Coronary artery (tissue), 2 donors: Measurements from ENCODE around the gene KRTAP2-3.
"Not testable (repeated sequence)": the region's sequence is repeated elsewhere in the genome, so short reads cannot be mapped to it uniquely, and the experiment has no call there.

Experiments
- DNase-seq: peaks from one replicate; pipeline ENCODE4 v3.0.0-alpha.2; 2017; ENCODE audit warnings: low spot score
- H3K27ac ChIP-seq, 2 donors: fragments of 200-600 bp; sonication (generic); one replicate each; pipeline ENCODE4 v1.5.1; 2016 to 2019
- H3K4me3 ChIP-seq: fragments of 200-600 bp; sonication (generic); 2 replicates; pipeline ENCODE4 v1.5.1; 2016; ENCODE audit warnings: mild to moderate bottlenecking, moderate library complexity
- CTCF ChIP-seq: fragments of 200-600 bp; sonication (generic); IDR thresholded peaks from one replicate; pipeline ENCODE4 v1.5.1; 2019; ENCODE audit warnings: antibody characterized with exemption

KRTAP2-3 gene

GRCh38 chr17:41098481-41098880, 38.6 kb upstream of the KRTAP2-3 start:
- no peak for DNase-seq
- Histone ChIP-seq H3K27ac (no peak overlapping the region), H3K4me3 (no peak overlapping the region)
- TF ChIP-seq CTCF = no peak

DNA sequence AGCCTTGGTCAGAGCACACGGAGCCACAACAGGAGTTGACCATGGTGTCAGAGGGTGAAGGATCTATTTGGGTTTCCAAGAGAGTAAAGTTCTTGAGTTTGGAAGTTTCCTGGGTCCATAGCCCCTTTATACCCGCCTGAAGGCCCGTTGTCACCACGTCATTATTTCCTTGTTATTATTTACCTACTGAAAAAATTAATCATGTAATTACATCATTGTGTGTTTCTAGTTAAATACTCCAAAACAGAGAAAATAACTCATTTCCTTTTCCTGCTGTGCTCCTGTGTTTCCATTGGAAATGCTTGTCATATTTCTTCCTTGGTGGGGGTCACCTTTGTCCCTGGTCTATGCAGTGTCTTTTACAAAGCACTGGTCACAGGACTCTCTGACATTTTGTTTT, 38.1 kb upstream of the KRTAP2-3 start, which contains the start of gene KRTAP4-8:
TSS of gene KRTAP4-8 (minus strand) at position 101 of the 400 bp plus-strand sequence. CDS start at position 43, 58 bp downstream.
- H3K27ac ChIP-seq = no peak within 1 kb of the TSS
- no peak within 1 kb of the TSS for H3K4me3 ChIP-seq
- TF ChIP-seq CTCF = no peak
- DNase-seq = no peak

- DNase-seq = no peak
- no peak for TF ChIP-seq CTCF
- H3K27ac ChIP-seq = no peak overlapping the region
- H3K4me3 ChIP-seq = no peak overlapping the region
Measured at GRCh38 chr17:41096055-41096454, 36.1 kb upstream of the KRTAP2-3 start.

DNA sequence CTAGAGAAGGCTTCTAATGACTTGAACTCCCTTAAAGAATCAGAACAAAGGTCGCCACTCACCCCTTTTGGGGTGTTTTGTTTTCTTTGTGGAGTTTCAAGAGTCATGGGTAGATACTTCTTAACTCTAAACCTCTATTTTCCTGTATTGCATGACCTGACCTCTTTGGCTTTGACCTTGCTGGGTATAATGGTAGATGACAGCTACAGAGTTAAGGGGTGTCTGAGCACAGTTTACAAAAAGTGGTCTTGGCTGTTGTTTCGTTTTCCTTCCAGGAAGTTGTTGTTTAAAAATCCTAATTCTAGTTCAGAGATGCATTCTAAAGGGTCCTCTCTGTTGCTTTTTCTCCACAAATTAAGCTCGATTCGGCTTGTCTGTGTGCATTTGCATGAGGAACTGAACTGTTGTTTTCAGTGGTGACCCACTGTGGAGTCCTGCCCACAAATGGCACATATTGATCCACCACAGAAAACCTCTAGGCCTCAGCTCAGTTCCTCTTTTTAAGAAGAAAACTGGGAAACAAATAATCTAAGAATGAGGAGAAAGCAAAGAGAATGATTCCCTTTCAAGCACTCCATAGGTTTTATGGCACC, 28.9 kb upstream of the KRTAP2-3 start:
- not testable (repeated sequence) for DNase-seq, H3K27ac ChIP-seq, H3K4me3 ChIP-seq

GRCh38 chr17:41084100-41084856, 24.4 kb upstream of the KRTAP2-3 start, which contains the start of gene KRTAP4-7:
TSS of gene KRTAP4-7 (plus strand) at chr17:41084150. CDS start at chr17:41084207, 57 bp downstream.
- H3K27ac ChIP-seq, H3K4me3 ChIP-seq, DNase-seq: not testable (repeated sequence)

DNA sequence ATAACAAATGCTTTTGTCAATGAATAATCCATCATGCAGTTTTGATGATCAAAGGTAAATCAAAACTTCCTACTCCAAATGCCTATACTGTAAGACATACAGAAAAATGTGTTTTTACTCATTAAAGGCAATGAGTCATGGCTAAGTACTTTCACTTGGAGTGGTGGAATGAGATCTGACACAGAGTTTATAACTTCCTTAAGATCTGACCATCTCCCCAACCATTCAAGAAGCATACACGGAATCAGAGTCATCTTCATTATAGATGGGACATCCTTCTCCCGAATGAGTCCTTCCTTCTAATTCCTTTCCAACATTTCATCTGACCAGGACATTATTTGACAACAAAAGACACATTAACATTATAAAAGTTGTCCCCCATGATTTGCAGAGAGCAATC, 23.5 kb upstream of the KRTAP2-3 start:
- H3K4me3 ChIP-seq, DNase-seq, H3K27ac ChIP-seq: not testable (repeated sequence)

DNA sequence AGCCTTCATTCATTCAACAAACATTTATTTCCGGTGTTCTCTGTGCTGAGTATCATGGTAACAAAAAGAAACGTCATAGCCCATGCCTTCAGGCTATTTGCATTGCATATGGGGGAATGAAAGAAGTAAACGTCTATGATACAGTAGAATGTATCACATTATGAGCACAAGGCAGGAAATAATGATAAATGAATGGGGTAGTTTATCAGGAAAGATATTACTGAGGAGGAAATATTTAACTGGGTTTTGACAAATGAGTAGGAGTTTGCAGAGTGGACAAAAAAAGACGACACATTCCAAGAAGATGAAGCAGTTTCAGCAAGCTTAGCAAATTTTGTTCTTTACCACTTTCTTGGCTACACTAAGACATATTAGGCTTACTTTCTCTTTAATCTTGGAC, 22.7 kb upstream of the KRTAP2-3 start:
- no peak overlapping the region for H3K4me3 ChIP-seq
- DNase-seq = no peak
- no peak for TF ChIP-seq CTCF
- no peak overlapping the region for H3K27ac ChIP-seq

DNA sequence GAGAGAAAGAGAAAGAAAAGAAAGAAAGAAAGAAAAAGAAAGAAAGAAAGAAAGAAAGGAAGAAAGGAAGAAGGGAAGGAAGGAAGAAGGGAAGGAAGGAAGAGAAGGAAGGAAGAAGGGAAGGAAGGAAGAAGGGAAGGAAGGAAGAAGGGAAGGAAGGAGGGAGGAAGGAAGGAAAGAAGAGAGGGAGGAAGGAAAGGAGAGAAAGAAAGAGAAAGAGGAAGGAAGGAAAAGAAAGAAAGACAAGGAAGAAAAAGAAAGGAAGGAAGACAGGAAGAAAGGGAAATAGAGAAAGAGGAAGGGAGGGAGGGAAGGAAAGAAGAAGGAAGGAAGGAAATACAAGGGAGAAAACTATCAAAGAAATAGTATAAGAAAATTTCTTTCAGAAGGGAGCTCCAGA, 16.9 kb upstream of the KRTAP2-3 start:
- no peak for DNase-seq
- Histone ChIP-seq H3K4me3 (no peak overlapping the region), H3K27ac (no peak overlapping the region)
- TF ChIP-seq CTCF = no peak
